GM12801 (cell line): ENCODE results near the gene GALNT12.

Source experiments
- CTCF ChIP-seq: IDR thresholded peaks from one replicate; pipeline ENCODE4 v1.5.1; 2011; ENCODE audit warnings: control low read depth; ENCODE audit not compliant: insufficient read length; ENCODE audit errors: extremely low read depth

GALNT12 gene

GRCh38 chr9:98849563-98849962, 42.1 kb downstream of the GALNT12 start:
- no peak for TF ChIP-seq CTCF

GRCh38 chr9:98850851-98851729, 43.6 kb downstream of the GALNT12 start:
- TF ChIP-seq CTCF: no peak

GRCh38 chr9:98851730-98852459, 44.4 kb downstream of the GALNT12 start:
- no peak for TF ChIP-seq CTCF

- no peak for TF ChIP-seq CTCF
These were observed 44.9 kb downstream of the GALNT12 start for GRCh38 chr9:98852460-98852734.

- no peak for TF ChIP-seq CTCF
These were observed 45.5 kb downstream of the GALNT12 start for GRCh38 chr9:98852961-98853360.

GRCh38 chr9:98854266-98854665, 46.8 kb downstream of the GALNT12 start:
- TF ChIP-seq CTCF: no peak

GRCh38 chr9:98855592-98855991, 48.1 kb downstream of the GALNT12 start:
- TF ChIP-seq CTCF: no peak
